RWPE2 (cell line): ENCODE results near the gene MIS18BP1.

Source experiments
- ATAC-seq: fragments of 200-7000 bp; cut with Tn5 transposase; 3 replicates; pipeline ENCODE4 v1.9.1; 2021; ENCODE audit warnings: low read depth
- DNase-seq: peaks from one replicate; pipeline ENCODE4 v3.0.0-alpha.2; 2020; ENCODE audit warnings: low spot score
- H3K27ac ChIP-seq: fragments of 450-650 bp; 2 replicates; pipeline ENCODE4 v1.5.1; 2017; ENCODE audit warnings: mild to moderate bottlenecking; ENCODE audit not compliant: poor library complexity, severe bottlenecking
- H3K27me3 ChIP-seq: fragments of 250-450 bp; sonication (Bioruptor Pico); 2 replicates; pipeline ENCODE4 v1.5.1; 2021; ENCODE audit warnings: mild to moderate bottlenecking, moderate library complexity; ENCODE audit not compliant: insufficient read depth, poor library complexity, severe bottlenecking
- H3K36me3 ChIP-seq: fragments of 250-450 bp; sonication (Bioruptor Pico); 2 replicates; pipeline ENCODE4 v1.5.1; 2020; ENCODE audit warnings: low read depth, mild to moderate bottlenecking, moderate library complexity
- H3K4me1 ChIP-seq: fragments of 250-450 bp; sonication (Bioruptor Pico); 2 replicates; pipeline ENCODE4 v1.5.1; 2021; ENCODE audit warnings: mild to moderate bottlenecking, moderate library complexity; ENCODE audit not compliant: insufficient read depth, poor library complexity, severe bottlenecking
- H3K4me3 ChIP-seq: fragments of 250-450 bp; sonication (Bioruptor Pico); 2 replicates; pipeline ENCODE4 v1.5.1; 2021; ENCODE audit warnings: mild to moderate bottlenecking, moderate library complexity; ENCODE audit not compliant: severe bottlenecking
- H3K9me3 ChIP-seq: fragments of 250-450 bp; sonication (Bioruptor Pico); 2 replicates; pipeline ENCODE4 v1.5.1; 2021; ENCODE audit warnings: mild to moderate bottlenecking, moderate library complexity; ENCODE audit not compliant: severe bottlenecking
- CTCF ChIP-seq: fragments of 450-650 bp; IDR thresholded peaks from one replicate; pipeline ENCODE4 v1.5.1; 2017; ENCODE audit warnings: mild to moderate bottlenecking, moderate library complexity; ENCODE audit not compliant: poor library complexity, severe bottlenecking

The MIS18BP1 gene

GRCh38 chr14:45194964-45195363 is 58.0 kb downstream of the MIS18BP1 start:
- H3K4me1 ChIP-seq = peaks cover 20% of the 10 kb centered on the region
- no peak for ATAC-seq
- DNase-seq = no peak
- peaks cover 35% of the 10 kb centered on the region for H3K36me3 ChIP-seq
- H3K27ac ChIP-seq = no peak overlapping the region
- H3K9me3 ChIP-seq = no peaks in the 10 kb centered on the region
- no peaks in the 10 kb centered on the region for H3K27me3 ChIP-seq
- H3K4me3 ChIP-seq = no peak overlapping the region
- no peak for TF ChIP-seq CTCF

GRCh38 chr14:45185100-45185814 is 67.7 kb downstream of the MIS18BP1 start:
- TF ChIP-seq CTCF = no peak
- H3K27ac ChIP-seq = no peak overlapping the region
- H3K4me1 ChIP-seq = peaks cover 20% of the 10 kb centered on the region
- ATAC-seq (no peak), DNase-seq (no peak)
- peaks cover 67% of the 10 kb centered on the region for H3K36me3 ChIP-seq
- H3K9me3 ChIP-seq = no peaks in the 10 kb centered on the region
- H3K4me3 ChIP-seq = no peak overlapping the region
- no peaks in the 10 kb centered on the region for H3K27me3 ChIP-seq

- H3K4me1 ChIP-seq = peaks cover 35% of the 10 kb centered on the region
- no peaks in the 10 kb centered on the region for H3K9me3 ChIP-seq
- no peak for TF ChIP-seq CTCF
- peaks cover 49% of the 10 kb centered on the region for H3K36me3 ChIP-seq
- ATAC-seq (no peak), DNase-seq (no peak)
- H3K27me3 ChIP-seq = no peaks in the 10 kb centered on the region
- peak overlapping the region; percentile 48 for H3K27ac ChIP-seq
- H3K4me3 ChIP-seq = no peak overlapping the region
Observed at GRCh38 chr14:45181806-45182205, 71.2 kb downstream of the MIS18BP1 start.

- ATAC-seq = peak; percentile 59
- Histone ChIP-seq H3K9me3 (no peaks in the 10 kb centered on the region), H3K36me3 (peaks cover 49% of the 10 kb centered on the region), H3K27me3 (no peaks in the 10 kb centered on the region), H3K4me3 (no peak overlapping the region), H3K27ac (peak overlapping the region; percentile 48), H3K4me1 (peaks cover 40% of the 10 kb centered on the region)
- DNase-seq = no peak
- no peak for TF ChIP-seq CTCF
Observed at GRCh38 chr14:45181329-45181728, 71.7 kb downstream of the MIS18BP1 start.

GRCh38 chr14:45177076-45177475 is 75.9 kb downstream of the MIS18BP1 start:
- ATAC-seq (peak; percentile 88), DNase-seq (no peak)
- no peak for TF ChIP-seq CTCF
- Histone ChIP-seq H3K36me3 (peaks cover 54% of the 10 kb centered on the region), H3K9me3 (no peaks in the 10 kb centered on the region), H3K4me3 (no peak overlapping the region), H3K4me1 (peaks cover 37% of the 10 kb centered on the region), H3K27me3 (no peaks in the 10 kb centered on the region), H3K27ac (peak overlapping the region; percentile 69)
